Activated CD4-positive, CD25-positive, alpha-beta regulatory T cell treated with anti-CD3 and anti-CD28 coated beads, Interleukin-2, amount 50 U/mL, for 24 hours (primary cell): ENCODE measurements around the gene NAPSA.
"Not testable (repeated sequence)": the region's sequence is repeated elsewhere in the genome, so short reads cannot be mapped to it uniquely, and the experiment has no call there.

Source experiments
- ATAC-seq, 2 donors: fragments of 150-1000 bp; cut with Tn5 transposase; one replicate each; pipeline ENCODE4 v1.10.0; 2021; ENCODE audit warnings: mild to moderate bottlenecking in 1 of 2, moderate library complexity in 1 of 2

NAPSA gene

DNA sequence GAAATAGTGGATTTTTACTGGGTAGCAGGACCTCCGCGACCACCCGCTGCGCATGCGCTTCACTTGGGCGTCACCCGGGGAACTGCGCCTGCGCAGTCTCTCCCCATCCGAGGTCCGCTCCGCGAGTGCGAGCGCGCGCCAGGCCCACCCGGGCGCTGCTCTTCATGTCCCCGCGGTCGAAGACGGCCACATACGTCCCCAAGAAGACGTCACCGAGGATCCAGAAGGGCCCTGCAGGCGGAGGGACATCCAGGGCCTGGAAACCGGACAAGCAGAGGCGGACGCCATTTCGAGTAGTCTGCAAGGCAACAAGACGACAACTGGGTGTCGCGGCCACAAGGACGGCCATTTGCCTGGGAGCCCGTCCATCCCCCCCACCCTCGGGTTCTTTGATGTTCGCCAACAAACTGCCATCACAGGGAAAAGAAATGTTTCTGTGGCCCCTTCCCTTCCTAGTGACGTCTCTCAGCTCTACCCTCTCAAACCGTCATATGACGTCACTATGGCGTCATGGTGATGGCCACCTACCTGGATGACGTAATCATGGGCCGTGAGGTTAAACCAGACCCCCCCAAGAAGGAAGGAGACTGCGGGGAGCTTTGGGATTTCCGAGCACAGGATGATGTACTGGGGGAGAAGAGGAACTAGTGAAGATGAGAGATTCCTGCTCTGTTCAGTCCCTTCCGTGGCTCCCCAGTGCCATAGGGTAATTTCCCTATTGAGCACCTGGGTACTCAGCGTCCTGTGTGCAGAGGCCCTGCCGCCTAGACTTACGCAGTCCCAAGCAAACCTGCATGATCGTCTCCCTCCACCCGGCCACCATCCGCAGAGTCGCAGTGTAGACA, 6.7 kb downstream of the NAPSA start:
- peak; percentile 11 to 26 for ATAC-seq

GRCh38 chr19:50357178-50358100, 8.0 kb downstream of the NAPSA start:
- ATAC-seq: peak; percentile 78 to 80

DNA sequence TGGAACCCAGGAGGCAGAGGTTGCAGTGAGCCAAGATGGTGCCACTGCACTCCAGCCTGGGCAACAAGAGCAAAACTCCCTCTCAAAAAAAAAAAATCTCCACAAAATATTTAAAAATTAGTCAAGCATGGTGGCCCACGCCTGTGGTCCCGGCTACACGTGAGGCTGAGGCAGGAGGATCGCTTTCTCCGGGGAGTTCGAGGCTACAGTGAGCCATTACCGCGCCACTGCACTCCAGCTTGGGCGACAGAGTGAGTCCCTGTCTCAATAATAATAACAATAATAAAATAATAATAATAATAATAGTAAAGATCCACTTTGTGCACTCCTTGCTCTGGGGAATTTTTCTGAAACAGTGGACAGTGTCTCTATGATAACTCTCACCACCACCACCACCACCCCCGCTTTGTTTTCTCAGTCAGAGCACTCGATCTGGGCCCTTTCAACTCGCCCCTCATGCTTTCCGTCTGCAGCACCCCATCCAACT, 8.7 kb downstream of the NAPSA start:
- ATAC-seq: no peak

- not testable (repeated sequence) for ATAC-seq
Observed at GRCh38 chr19:50353487-50353880, 12.0 kb downstream of the NAPSA start.

GRCh38 chr19:50352242-50352641, 13.2 kb downstream of the NAPSA start:
- no peak for ATAC-seq

GRCh38 chr19:50349277-50350057, 16.0 kb downstream of the NAPSA start:
- ATAC-seq: no peak

- ATAC-seq: peak; percentile 94
Observed at GRCh38 chr19:50347089-50347581, 18.3 kb downstream of the NAPSA start.

GRCh38 chr19:50344661-50345318, 20.6 kb downstream of the NAPSA start:
- no peak for ATAC-seq

DNA sequence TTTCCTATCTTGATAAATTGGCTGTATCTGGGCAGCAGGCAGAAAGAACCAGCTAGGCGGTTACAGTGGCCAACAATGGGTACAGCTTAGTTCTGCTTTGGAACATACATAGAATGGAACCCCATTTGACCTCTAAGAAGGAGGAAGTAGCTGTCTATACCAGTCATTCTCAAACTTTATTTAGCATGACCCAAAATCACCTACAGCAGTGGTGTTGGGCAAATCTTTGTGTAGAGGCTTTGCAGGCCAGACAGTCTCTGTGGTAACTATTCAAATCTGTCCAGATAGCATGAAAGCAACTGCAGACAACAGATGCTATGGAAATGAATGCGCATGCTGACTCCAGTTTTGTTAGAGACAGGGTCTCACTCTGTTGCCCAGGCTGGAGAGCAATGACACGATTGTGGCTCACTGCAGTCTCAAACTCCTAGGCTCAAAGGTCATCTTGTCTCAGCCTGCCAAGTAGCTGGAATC, 24.3 kb downstream of the NAPSA start:
- peak; percentile 59 for ATAC-seq

- no peak for ATAC-seq
Observed at GRCh38 chr19:50340331-50340730, 25.1 kb downstream of the NAPSA start.

- not testable (repeated sequence) for ATAC-seq
Observed at GRCh38 chr19:50337031-50337430, 28.4 kb downstream of the NAPSA start.

DNA sequence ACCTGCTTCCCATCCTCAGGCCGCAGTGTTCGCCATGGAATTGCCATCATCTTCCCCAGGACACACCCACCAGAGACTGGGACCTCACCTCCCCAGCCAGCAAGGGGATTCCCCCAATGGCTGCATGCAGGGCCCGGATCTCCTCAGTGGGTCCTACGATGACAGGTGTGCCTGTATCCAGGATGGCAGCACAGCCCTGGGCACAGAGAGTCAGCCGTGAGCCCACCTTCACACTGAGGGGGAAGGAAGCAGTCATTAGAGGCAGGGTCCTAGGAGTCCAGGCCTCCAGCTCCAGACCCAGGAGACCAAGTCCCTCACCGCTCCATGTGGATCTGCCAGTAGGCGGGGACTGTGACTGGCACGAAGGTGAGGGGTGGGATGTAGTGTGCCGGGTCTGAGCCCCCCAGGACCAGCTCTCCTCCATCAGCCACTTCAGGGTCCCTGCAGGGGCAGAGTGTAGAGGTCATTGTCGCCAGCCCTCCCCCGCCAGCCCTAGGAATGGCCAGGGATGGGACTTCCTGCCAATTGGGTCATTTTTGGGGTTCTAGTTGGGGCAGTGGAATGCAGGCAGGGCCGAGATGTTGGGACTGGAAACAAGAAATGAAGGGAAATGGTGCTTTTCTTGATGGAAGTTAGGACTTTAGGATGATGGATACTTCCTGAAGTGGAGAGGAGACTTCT, 30.6 kb downstream of the NAPSA start:
- no peak for ATAC-seq

DNA sequence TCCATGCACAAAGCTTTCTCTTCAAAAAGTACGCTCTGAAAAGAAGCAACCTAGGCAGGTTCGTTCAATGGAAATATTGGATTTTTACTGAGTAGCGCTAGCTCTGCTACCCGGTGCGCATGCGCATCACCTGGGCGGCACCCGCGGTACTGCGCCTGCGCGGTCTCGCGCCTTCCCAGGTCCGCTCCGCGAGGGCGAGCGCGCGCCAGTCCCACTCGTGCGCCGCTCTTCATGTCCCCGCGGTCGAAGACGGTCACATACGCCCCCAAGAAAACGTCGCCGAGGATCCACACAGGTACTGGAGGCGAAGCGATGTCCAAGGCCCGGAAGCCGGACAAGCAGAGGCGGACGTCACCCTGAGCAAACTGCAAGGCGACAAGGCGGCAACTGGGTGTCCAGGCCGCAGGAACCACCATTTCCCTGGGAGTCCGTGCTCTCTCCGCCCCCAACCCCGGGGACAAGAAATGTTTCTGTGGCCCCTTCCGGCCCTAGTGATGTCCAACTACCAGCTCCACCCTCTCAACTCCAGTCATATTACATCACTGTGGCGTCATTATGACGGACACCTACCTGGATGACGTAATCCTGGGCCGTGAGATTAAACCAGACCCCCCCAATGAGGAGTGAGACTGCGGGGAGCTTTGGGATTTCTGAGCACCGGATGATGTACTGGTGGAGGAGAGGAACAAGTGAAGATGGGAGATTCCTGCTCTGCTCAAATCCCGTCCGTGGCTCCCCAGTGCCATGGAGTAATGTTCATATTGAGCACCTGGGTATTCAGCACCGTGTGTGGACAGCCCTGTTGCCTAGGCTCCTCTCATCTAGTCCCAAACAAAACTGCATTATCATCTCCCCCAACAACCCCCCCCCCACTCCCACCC, 31.5 kb downstream of the NAPSA start:
- ATAC-seq: peak; percentile 4 to 5

- ATAC-seq: peak; percentile 61 to 63
Observed at GRCh38 chr19:50333235-50333736, 32.2 kb downstream of the NAPSA start.

GRCh38 chr19:50332244-50333038, 33.0 kb downstream of the NAPSA start:
- no peak for ATAC-seq

DNA sequence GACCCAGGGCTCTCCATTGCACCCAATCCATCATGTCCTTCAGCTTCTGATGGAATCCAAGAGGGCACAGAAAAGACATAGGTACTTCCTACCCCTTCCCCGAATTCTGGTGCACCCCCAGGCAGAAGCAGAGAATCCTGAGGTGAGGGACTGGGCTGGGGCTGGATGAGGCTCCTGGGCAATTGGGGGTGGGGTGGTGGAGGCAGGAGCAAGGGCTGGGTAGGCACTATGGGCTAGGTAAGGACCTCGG, 33.5 kb downstream of the NAPSA start:
- ATAC-seq: no peak

DNA sequence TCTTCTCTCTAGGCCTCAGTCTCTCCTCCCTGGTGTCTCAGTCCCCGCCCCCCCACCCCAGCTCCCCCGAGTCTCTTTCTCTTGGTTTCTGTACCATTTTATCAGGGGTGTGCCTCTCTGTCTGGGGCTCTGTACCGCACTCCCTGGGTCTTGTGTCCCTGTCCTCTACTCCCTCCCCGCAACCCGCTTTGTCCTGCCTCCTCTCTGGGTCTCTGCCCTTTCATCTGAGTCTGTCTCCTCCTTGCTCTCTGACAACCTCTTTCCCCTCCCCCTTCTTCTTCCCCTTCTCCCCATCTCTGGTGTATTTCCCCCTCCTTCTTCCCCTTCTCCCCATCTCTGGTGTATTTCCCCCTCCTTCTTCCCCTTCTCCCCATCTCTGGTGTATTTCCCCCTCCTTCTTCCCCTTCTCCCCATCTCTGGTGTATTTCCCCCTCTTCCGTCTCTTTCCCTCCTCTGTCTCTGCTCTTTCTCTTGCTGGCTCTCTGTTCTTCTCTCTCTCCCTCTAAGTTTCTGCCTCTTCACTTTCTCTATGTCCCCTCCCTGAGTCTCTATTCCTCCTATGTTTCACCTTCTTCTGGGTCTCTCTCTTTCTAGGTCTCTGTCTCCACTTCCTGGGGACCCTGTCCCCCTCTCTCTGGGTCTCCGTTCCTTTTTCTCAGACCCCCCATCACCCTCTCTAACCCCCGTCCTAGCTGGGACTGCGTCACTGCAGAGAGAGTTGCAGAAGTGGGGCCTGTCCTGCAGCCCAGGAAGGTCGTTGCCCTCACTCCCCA, 34.0 kb downstream of the NAPSA start:
- ATAC-seq: no peak

DNA sequence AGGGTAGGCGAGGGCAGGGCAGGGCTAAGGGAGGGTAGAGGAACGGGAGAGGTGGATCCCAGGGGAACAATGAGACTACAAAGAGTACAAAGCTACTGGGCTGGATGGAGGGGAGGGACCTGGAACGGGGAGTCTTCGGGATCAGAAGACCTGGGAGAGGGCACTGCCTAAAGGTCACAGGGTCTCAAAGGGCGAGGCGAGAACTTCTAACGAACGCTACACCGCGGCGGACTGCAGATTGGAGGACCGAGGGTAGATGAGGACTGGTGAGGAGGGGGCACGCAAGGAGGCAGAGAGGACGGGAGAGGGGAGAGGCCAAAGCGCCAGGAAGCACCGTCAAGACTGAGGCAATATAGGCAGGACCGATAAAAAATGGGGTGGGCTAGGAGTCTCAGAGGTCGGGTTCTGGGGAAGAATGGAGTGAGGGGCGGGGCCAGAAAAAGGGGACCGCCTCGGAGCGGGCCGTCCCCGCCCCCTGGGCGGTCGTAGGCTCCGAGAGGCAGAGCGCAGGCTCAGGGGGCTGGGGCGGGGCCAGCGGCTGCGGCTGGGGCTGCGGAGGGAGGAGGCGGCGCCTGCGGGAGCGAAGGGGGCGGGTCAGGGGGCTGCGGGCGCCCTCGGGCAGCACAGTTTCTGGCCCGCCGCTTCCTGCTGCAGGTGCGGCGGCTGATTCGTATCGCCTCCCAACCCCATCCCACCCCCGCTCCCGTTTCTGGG, 34.9 kb downstream of the NAPSA start:
- ATAC-seq: peak; percentile 29 to 33
